Activated naive CD8-positive, alpha-beta T cell treated with anti-CD3 and anti-CD28 coated beads for 36 hours (primary cell): ENCODE data around the gene STAT3. TPM values are rescaled to one million over a fixed set of nuclear protein-coding genes. Genes with fewer than 3 reads are reported as not detected.
"Not testable (repeated sequence)": the region's sequence is repeated elsewhere in the genome, so short reads cannot be mapped to it uniquely, and the experiment has no call there.

ENCODE experiments used
- DNase-seq: peaks from one replicate; pipeline ENCODE4 v3.0.0; 2021
- H3K27ac Mint-ChIP-seq: one replicate; pipeline ENCODE4 v1.8.0; 2022; ENCODE audit warnings: mild to moderate bottlenecking, moderate library complexity, mixed read lengths
- H3K27me3 Mint-ChIP-seq: one replicate; pipeline ENCODE4 v1.8.0; 2022; ENCODE audit warnings: mild to moderate bottlenecking, mixed read lengths
- H3K36me3 Mint-ChIP-seq: one replicate; pipeline ENCODE4 v1.8.0; 2021; ENCODE audit warnings: mild to moderate bottlenecking, mixed read lengths
- H3K4me1 Mint-ChIP-seq: one replicate; pipeline ENCODE4 v1.8.0; 2021; ENCODE audit warnings: mixed read lengths
- H3K4me3 Mint-ChIP-seq: one replicate; pipeline ENCODE4 v1.8.0; 2022; ENCODE audit warnings: mild to moderate bottlenecking, moderate library complexity, mixed read lengths
- H3K9me3 Mint-ChIP-seq: one replicate; pipeline ENCODE4 v1.8.0; 2022; ENCODE audit warnings: mixed read lengths
- total RNA-seq, 2 experiments: library from RNA; stranded (reverse); gene quantifications; one replicate each; pipeline ENCODE4 v1.2.3, GENCODE V29; 2021

Gene STAT3
- total RNA-seq, 2 experiments from 2014 or later: 221 to 223 TPM

- no peaks in the 10 kb centered on the region for H3K27me3 Mint-ChIP-seq
- no peak overlapping the region for H3K27ac Mint-ChIP-seq
Observed at GRCh38 chr17:42373896-42374295, 14.3 kb downstream of the STAT3 start.

GRCh38 chr17:42372142-42372541 lies 16.1 kb downstream of the STAT3 start:
- no peak overlapping the region for H3K4me3 Mint-ChIP-seq

More at GRCh38 chr17:42373896-42374295, 14.3 kb downstream of the STAT3 start:
- H3K9me3 Mint-ChIP-seq: peaks cover 4% of the 10 kb centered on the region
- no peak overlapping the region for H3K4me3 Mint-ChIP-seq
- H3K36me3 Mint-ChIP-seq: peaks cover 49% of the 10 kb centered on the region
- peaks cover 53% of the 10 kb centered on the region for H3K4me1 Mint-ChIP-seq
- DNase-seq: no peak

GRCh38 chr17:42368797-42369561 lies 19.3 kb downstream of the STAT3 start:
- H3K27ac Mint-ChIP-seq, DNase-seq, H3K27me3 Mint-ChIP-seq, H3K4me3 Mint-ChIP-seq, H3K9me3 Mint-ChIP-seq: not testable (repeated sequence)
- Mint-ChIP-seq H3K36me3 (peaks cover 66% of the 10 kb centered on the region), H3K4me1 (peaks cover 61% of the 10 kb centered on the region)

More at GRCh38 chr17:42372142-42372541, 16.1 kb downstream of the STAT3 start:
- Mint-ChIP-seq H3K4me1 (peaks cover 55% of the 10 kb centered on the region), H3K27ac (no peak overlapping the region), H3K27me3 (no peaks in the 10 kb centered on the region), H3K9me3 (peaks cover 4% of the 10 kb centered on the region), H3K36me3 (peaks cover 45% of the 10 kb centered on the region)
- no peak for DNase-seq

GRCh38 chr17:42368310-42368709 lies 19.9 kb downstream of the STAT3 start:
- peaks cover 68% of the 10 kb centered on the region for H3K36me3 Mint-ChIP-seq

DNA sequence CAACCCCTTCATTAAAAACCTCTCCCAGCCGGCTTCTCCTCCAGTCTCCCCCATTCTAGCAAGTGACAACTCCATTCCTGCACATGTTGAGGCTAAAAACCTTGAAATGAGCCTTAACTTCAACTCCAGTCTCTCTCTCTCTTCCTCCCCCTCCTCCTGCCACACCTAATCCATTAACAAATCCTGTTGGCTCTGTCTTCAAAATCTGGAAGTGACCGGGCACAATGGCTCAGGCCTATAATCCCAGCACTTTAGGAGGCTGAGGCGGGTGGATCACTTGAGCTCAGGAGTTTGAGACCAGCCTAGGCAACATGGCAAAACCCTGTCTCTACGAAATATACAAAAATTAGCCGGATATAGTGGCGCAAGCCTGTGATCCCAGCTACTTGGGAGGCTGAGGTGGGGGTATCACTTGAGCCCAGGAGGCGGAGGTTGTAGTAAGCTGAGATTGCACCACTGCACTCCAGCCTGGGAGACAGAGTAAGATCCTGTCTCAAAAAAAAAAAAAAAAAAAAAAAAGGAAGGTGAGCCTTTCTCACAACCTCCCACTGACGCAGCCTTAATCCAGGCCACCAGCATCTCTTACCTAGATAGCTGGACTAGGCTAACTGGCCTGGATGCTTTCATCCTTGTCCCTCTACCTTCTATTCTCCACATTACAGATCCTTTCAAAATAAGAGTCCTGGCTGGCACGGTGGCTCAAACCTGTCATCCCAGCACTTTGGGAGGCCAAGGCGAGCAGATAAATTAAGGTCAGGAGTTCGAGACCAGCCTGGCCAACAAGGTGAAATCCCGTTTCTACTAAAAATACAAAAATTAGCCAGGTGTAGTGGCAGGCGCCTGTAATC lies 21.8 kb downstream of the STAT3 start:
- peak overlapping the region; percentile 16 for H3K27ac Mint-ChIP-seq

More at GRCh38 chr17:42368310-42368709, 19.9 kb downstream of the STAT3 start:
- H3K4me1 Mint-ChIP-seq: peaks cover 63% of the 10 kb centered on the region
- not testable (repeated sequence) for H3K4me3 Mint-ChIP-seq, H3K9me3 Mint-ChIP-seq, H3K27me3 Mint-ChIP-seq, DNase-seq, H3K27ac Mint-ChIP-seq

DNA sequence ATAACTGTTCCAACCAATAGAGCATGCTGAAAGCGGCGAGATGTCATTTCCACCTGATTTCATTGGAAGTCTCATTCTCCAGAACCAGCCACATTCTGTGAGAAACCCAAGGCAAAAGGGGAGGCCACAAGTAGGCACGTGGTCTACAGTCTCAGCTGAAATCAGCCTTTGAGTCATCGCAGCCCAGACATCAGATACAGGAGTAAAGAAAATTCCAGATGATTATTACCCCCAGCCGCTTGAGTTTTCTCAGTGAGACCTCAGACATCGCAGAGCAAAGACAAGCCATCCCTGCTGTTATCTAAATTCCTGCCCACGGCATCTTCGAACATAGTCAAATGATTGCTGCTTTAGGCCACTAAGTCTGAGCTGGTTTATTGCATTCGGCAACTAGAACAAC lies 23.1 kb downstream of the STAT3 start:
- Mint-ChIP-seq H3K9me3 (peaks cover 3% of the 10 kb centered on the region), H3K4me1 (peaks cover 75% of the 10 kb centered on the region), H3K27me3 (no peaks in the 10 kb centered on the region), H3K27ac (peak overlapping the region; percentile 81), H3K4me3 (peak overlapping the region; percentile 4), H3K36me3 (peaks cover 66% of the 10 kb centered on the region)
- DNase-seq: no peak

More for the DNA sequence above, 21.8 kb downstream of the STAT3 start:
- H3K27me3 Mint-ChIP-seq, DNase-seq, H3K9me3 Mint-ChIP-seq, H3K4me3 Mint-ChIP-seq: not testable (repeated sequence)
- Mint-ChIP-seq H3K36me3 (peaks cover 69% of the 10 kb centered on the region), H3K4me1 (peaks cover 76% of the 10 kb centered on the region)

DNA sequence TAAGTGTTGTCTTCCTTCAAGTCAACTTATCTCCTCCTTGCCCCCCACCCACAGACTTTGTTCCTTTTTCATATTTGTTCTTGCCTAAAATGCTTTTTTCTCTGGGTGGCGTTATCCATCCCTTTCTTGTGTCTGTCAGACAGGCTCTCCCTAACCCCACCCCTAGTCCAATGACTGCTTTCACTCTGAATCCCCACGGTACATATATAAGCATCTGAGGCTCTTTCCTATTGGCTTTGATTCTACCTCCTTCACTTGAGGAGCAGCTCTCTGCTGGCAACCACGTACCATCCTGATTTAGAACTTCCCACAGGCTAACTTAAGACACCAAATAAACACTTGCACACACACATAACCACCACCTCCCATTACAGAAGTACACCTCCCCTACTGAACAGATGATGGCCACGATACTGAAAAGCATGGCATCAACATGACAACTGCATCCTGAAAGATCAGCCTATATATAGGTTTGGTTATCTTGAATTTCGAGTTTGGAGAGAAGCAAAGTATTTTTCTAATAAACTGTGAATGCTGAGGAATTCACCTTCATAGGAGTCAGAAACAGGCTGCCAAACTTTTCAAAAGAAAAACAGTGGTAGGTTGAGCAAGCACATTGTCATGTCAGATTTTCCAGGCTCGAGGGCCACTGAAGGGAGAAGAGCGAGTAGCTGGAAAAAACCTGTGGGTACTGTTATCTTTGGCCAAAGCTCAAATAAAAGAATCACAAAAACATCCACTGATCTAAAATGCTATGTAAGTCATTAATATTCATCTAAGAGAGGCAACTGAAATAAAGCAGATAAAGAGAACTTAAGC lies 24.3 kb downstream of the STAT3 start:
- H3K4me1 Mint-ChIP-seq: peaks cover 77% of the 10 kb centered on the region
- peak; percentile 21 for DNase-seq
- peak overlapping the region; percentile 23 for H3K4me3 Mint-ChIP-seq
- H3K27me3 Mint-ChIP-seq: no peaks in the 10 kb centered on the region
- peaks cover 64% of the 10 kb centered on the region for H3K36me3 Mint-ChIP-seq
- peaks cover 3% of the 10 kb centered on the region for H3K9me3 Mint-ChIP-seq
- H3K27ac Mint-ChIP-seq: peak overlapping the region; percentile 81

- Mint-ChIP-seq H3K9me3 (peaks cover 3% of the 10 kb centered on the region), H3K27ac (peak overlapping the region; percentile 81), H3K4me3 (no peak overlapping the region), H3K36me3 (peaks cover 66% of the 10 kb centered on the region), H3K27me3 (no peaks in the 10 kb centered on the region), H3K4me1 (peaks cover 76% of the 10 kb centered on the region)
- DNase-seq: no peak
Observed at GRCh38 chr17:42363231-42363630, 25.0 kb downstream of the STAT3 start.

GRCh38 chr17:42362245-42362961 lies 25.8 kb downstream of the STAT3 start:
- Mint-ChIP-seq H3K9me3 (peaks cover 3% of the 10 kb centered on the region), H3K27me3 (no peaks in the 10 kb centered on the region), H3K4me1 (peaks cover 69% of the 10 kb centered on the region), H3K27ac (peak overlapping the region; percentile 81), H3K36me3 (peaks cover 67% of the 10 kb centered on the region), H3K4me3 (peak overlapping the region; percentile 19)
- DNase-seq: no peak

GRCh38 chr17:42361781-42362186 lies 26.5 kb downstream of the STAT3 start:
- H3K9me3 Mint-ChIP-seq: peaks cover 3% of the 10 kb centered on the region
- peak; percentile 43 for DNase-seq
- H3K27me3 Mint-ChIP-seq: no peaks in the 10 kb centered on the region
- H3K4me1 Mint-ChIP-seq: peaks cover 69% of the 10 kb centered on the region
- peak overlapping the region; percentile 48 for H3K4me3 Mint-ChIP-seq
- peaks cover 66% of the 10 kb centered on the region for H3K36me3 Mint-ChIP-seq
- peak overlapping the region; percentile 81 for H3K27ac Mint-ChIP-seq

DNA sequence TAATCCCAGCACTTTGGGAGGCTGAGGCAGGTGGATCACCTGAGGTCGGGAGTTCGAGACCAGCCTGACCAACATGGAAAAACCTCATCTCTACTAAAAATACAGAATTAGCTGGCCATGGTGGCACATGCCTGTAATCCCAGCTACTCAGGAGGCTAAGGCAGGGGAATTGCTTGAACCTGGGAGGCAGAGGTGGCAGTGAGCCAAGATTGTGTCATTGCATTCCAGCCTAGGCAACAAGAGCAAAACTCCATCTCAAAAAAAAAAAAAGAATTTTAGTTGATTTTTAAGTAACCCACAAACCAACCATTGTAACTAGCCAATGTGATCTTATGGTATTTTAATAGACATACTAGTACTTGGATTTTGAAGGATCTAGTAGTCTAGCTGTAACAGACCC lies 27.9 kb downstream of the STAT3 start:
- peaks cover 68% of the 10 kb centered on the region for H3K4me1 Mint-ChIP-seq
- not testable (repeated sequence) for DNase-seq, H3K27me3 Mint-ChIP-seq, H3K4me3 Mint-ChIP-seq, H3K9me3 Mint-ChIP-seq
- peaks cover 61% of the 10 kb centered on the region for H3K36me3 Mint-ChIP-seq
- peak overlapping the region; percentile 56 for H3K27ac Mint-ChIP-seq

GRCh38 chr17:42359133-42359532 lies 29.1 kb downstream of the STAT3 start:
- no peak overlapping the region for H3K4me3 Mint-ChIP-seq
- peaks cover 49% of the 10 kb centered on the region for H3K36me3 Mint-ChIP-seq
- no peaks in the 10 kb centered on the region for H3K9me3 Mint-ChIP-seq
- H3K27ac Mint-ChIP-seq: no peak overlapping the region
- H3K4me1 Mint-ChIP-seq: peaks cover 63% of the 10 kb centered on the region
- DNase-seq: no peak
- no peaks in the 10 kb centered on the region for H3K27me3 Mint-ChIP-seq

GRCh38 chr17:42358434-42358833 lies 29.8 kb downstream of the STAT3 start:
- DNase-seq: no peak
- Mint-ChIP-seq H3K4me3 (no peak overlapping the region), H3K4me1 (peaks cover 61% of the 10 kb centered on the region), H3K9me3 (no peaks in the 10 kb centered on the region), H3K27me3 (no peaks in the 10 kb centered on the region), H3K27ac (no peak overlapping the region), H3K36me3 (peaks cover 46% of the 10 kb centered on the region)
